ENCODE results near the gene OR51B6. TPM values are rescaled to one million over a fixed set of nuclear protein-coding genes. Genes with fewer than 3 reads are reported as not detected.

The OR51B6 gene
- total RNA-seq, 1 experiment from 2014 or later = not detected

GRCh38 chr11:5363679-5364078 is 12.4 kb downstream of the OR51B6 start:
- Histone ChIP-seq H3K36me3 (ENCODE audit: control insufficient read depth in 1 of 2, insufficient read depth in 2 of 2, low read length in 2 of 2) (peaks cover 0 to 54% of the 10 kb centered on the region in 2 experiments; a peak in 2 of 4 replicates), H3K4me3 (replicated peaks in 1 of 2; ENCODE audit: low read depth in 1 of 2, low read length in 2 of 2) (no peak overlapping the region), H3K4me1 (ENCODE audit: control insufficient read depth in 1 of 2, insufficient read depth in 2 of 2, low read length in 2 of 2) (peaks cover 3 to 70% of the 10 kb centered on the region in 2 experiments; a peak in 2 of 4 replicates), H3K9me3 (ENCODE audit: control insufficient read depth in 1 of 2, insufficient read depth in 1 of 2, low read depth in 1 of 2, low read length in 2 of 2) (no peaks in the 10 kb centered on the region), H3K9ac (ENCODE audit: low read length) (no peak overlapping the region), H3K4me2 (ENCODE audit: low read length) (no peak overlapping the region), H3K27me3 (ENCODE audit: insufficient read depth, low read length) (no peaks in the 10 kb centered on the region), H3K9me2 (ENCODE audit: insufficient read depth) (no peaks in the 10 kb centered on the region), H4K20me1 (ENCODE audit: insufficient read depth) (peaks cover 21% of the 10 kb centered on the region; the same call in 1 of the 2 replicates), H3K27ac (ENCODE audit: low read depth, low read length) (no peak overlapping the region), H3K79me2 (ENCODE audit: insufficient read depth, low read length) (peaks cover 91% of the 10 kb centered on the region), H2AFZ (ENCODE audit: low read depth, low read length, poor library complexity, severe bottlenecking) (no peak overlapping the region)
- ChIA-PET POLR2A (no interaction called here), RAD21 (ENCODE audit: low non-redundant PET in 1 of 2, low total read pairs in 2 of 2, uncharacterized antibody in 2 of 2, unreplicated experiment in 2 of 2) (no interaction called here), CTCF (no interaction called here)
- ATAC-seq (no peak), DNase-seq (ENCODE audit: low read depth, low spot score) (no peak)
- TF ChIP-seq CTCF (IDR thresholded peaks at IDR 0.05 in 2 of 3, conservative IDR thresholded peaks at IDR 0.05 in 1 of 3; ENCODE audit: borderline replicate concordance in 1 of 3, insufficient read depth in 1 of 3, low read depth in 2 of 3, low read length in 2 of 3) (no peak), ELF1 (IDR thresholded peaks at IDR 0.05; ENCODE audit: borderline replicate concordance, low read depth) (no peak), EGR1 (IDR thresholded peaks at IDR 0.05; ENCODE audit: low read depth) (no peak), JUND (IDR thresholded peaks at IDR 0.05) (no peak), SRF (IDR thresholded peaks at IDR 0.05; ENCODE audit: low read depth) (no peak), ATF3 (IDR thresholded peaks at IDR 0.05) (no peak)
- no TSS peak for BruUV-seq (replicated peaks)
- intact Hi-C loops (cut with micrococcal nuclease) = no loop called here

- H3K9me2 ChIP-seq (ENCODE audit: insufficient read depth) = no peaks in the 10 kb centered on the region
- peak; percentile 19; the same call in 1 of the 2 replicates for ATAC-seq
- CTCF ChIA-PET = no interaction called here
- H2AFZ ChIP-seq (ENCODE audit: low read depth, low read length, poor library complexity, severe bottlenecking) = no peak overlapping the region
- POLR2A ChIA-PET = no interaction called here
- H3K9me3 ChIP-seq (ENCODE audit: control insufficient read depth in 1 of 2, insufficient read depth in 1 of 2, low read depth in 1 of 2, low read length in 2 of 2) = no peaks in the 10 kb centered on the region
- H3K4me2 ChIP-seq (ENCODE audit: low read length) = no peak overlapping the region
- peaks cover 3 to 75% of the 10 kb centered on the region in 2 experiments; a peak in 2 of 4 replicates for H3K4me1 ChIP-seq (ENCODE audit: control insufficient read depth in 1 of 2, insufficient read depth in 2 of 2, low read length in 2 of 2)
- no peak overlapping the region for H3K27ac ChIP-seq (ENCODE audit: low read depth, low read length)
- TF ChIP-seq TCF7L2 (IDR thresholded peaks at IDR 0.05; ENCODE audit: borderline replicate concordance, extremely low read depth, insufficient read depth, insufficient read length) = no peak
- RAD21 ChIA-PET (ENCODE audit: low non-redundant PET in 1 of 2, low total read pairs in 2 of 2, uncharacterized antibody in 2 of 2, unreplicated experiment in 2 of 2) = no interaction called here
- peaks cover 0 to 54% of the 10 kb centered on the region in 2 experiments; a peak in 2 of 4 replicates for H3K36me3 ChIP-seq (ENCODE audit: control insufficient read depth in 1 of 2, insufficient read depth in 2 of 2, low read length in 2 of 2)
- no peak overlapping the region for H3K9ac ChIP-seq (ENCODE audit: low read length)
- DNase-seq (ENCODE audit: low read depth, low spot score) = no peak
- intact Hi-C loops (cut with micrococcal nuclease) = no loop called here
- H4K20me1 ChIP-seq (ENCODE audit: insufficient read depth) = peaks cover 25% of the 10 kb centered on the region; the same call in 1 of the 2 replicates
- H3K4me3 ChIP-seq (replicated peaks in 1 of 2; ENCODE audit: low read depth in 1 of 2, low read length in 2 of 2) = no peak overlapping the region
- peaks cover 92% of the 10 kb centered on the region for H3K79me2 ChIP-seq (ENCODE audit: insufficient read depth, low read length)
- H3K27me3 ChIP-seq (ENCODE audit: insufficient read depth, low read length) = no peaks in the 10 kb centered on the region
- no TSS peak for BruUV-seq (replicated peaks)
Measured at GRCh38 chr11:5364214-5364613, 12.9 kb downstream of the OR51B6 start.
